Measurements from ENCODE around the gene VAV1.

Gene VAV1

DNA sequence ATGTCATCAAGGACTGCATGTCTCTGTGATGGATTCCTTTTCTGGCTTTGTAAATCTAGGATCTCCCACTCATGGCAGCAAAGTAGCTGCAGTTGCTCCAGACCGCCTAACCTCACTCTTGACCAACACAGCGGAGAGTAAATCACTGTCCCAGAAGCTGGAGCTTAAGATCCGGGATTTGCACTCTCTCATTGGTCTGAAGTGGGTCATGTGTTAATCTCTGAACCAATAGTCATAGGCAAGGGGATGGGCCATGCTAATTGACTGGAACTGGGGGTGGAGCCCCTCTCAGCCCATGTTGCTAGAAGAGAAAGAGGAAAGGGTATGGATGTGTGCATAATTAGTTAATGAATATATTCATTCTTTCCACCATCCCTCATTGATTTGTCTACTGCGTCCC is 34.0 kb downstream of the VAV1 start:
- H3K4me3 ChIP-seq (ENCODE audit: low read length), result no peak overlapping the region
- TF ChIP-seq, protein P1, sequence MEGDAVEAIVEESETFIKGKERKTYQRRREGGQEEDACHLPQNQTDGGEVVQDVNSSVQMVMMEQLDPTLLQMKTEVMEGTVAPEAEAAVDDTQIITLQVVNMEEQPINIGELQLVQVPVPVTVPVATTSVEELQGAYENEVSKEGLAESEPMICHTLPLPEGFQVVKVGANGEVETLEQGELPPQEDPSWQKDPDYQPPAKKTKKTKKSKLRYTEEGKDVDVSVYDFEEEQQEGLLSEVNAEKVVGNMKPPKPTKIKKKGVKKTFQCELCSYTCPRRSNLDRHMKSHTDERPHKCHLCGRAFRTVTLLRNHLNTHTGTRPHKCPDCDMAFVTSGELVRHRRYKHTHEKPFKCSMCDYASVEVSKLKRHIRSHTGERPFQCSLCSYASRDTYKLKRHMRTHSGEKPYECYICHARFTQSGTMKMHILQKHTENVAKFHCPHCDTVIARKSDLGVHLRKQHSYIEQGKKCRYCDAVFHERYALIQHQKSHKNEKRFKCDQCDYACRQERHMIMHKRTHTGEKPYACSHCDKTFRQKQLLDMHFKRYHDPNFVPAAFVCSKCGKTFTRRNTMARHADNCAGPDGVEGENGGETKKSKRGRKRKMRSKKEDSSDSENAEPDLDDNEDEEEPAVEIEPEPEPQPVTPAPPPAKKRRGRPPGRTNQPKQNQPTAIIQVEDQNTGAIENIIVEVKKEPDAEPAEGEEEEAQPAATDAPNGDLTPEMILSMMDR (conservative IDR thresholded peaks at IDR 0.05; ENCODE audit: low read length), result no peak
- DNase-seq (ENCODE audit: low read depth), result no peak

DNA sequence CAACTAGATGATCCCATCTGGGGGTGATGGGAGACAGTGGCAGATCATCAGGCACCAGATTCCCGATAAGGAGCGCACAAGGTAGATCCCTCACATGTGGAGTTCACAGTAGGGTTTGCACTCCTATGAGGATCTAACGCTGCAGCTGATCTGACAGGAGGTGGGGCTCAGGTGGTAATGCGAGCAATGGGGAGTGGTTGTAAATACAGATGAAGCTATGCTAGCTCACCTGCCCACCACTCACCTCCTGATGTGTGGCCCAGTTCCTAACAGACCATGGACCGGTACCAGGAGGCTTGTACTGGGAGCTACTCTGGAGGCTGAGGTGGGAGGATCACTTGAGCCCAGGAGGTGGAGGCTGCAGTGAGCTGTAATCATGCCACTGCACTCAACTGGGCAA is 34.8 kb downstream of the VAV1 start:
- H3K4me3 ChIP-seq (ENCODE audit: low read length), result no peak overlapping the region
- TF ChIP-seq, protein P1 (conservative IDR thresholded peaks at IDR 0.05; ENCODE audit: low read length), result no peak
- no peak for DNase-seq (ENCODE audit: low read depth)

DNA sequence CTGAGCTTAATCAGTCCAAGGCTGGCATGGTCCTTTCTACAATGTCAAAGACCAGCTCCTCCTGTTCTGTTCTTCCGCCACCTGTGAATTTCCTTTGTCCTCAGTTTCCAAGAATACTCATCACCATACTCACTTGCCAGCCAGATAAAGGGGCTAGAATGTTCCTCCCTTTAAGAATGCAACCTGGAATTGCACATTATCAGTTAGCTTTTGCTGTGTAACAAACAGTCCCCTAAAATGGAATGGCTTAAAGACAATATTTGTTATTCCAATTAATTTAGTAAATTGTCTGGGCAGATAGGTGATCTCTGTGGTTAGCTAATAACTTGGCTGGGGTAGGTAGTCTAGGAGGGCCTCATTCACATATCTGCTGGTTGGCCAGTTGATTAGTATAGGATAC is 36.0 kb downstream of the VAV1 start:
- TF ChIP-seq, protein P1 (conservative IDR thresholded peaks at IDR 0.05; ENCODE audit: low read length), result no peak
- DNase-seq (ENCODE audit: low read depth), result no peak
- no peak overlapping the region for H3K4me3 ChIP-seq (ENCODE audit: low read length)

DNA sequence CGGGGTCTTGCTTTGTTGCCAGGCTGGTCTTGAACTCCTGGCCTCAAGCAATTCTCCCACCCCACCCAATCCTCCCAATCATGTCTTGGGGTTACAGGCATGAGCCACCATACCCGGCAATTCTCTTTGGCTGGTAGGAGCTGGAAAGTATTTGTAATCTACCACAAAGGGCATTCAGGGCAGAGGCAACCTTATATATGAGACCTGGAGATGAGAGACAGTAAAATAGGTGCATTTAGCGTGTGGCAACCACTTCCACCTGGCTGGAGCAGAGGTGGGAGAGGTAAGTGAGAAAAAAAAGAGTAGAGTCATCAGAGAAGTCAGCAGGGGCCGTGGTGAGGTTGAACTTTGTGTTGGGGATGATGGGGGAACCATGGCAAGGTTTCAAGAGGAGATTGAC is 36.8 kb downstream of the VAV1 start:
- DNase-seq (ENCODE audit: low read depth), result no peak
- TF ChIP-seq, protein P1 (conservative IDR thresholded peaks at IDR 0.05; ENCODE audit: low read length), result no peak
- no peak overlapping the region for H3K4me3 ChIP-seq (ENCODE audit: low read length)

DNA sequence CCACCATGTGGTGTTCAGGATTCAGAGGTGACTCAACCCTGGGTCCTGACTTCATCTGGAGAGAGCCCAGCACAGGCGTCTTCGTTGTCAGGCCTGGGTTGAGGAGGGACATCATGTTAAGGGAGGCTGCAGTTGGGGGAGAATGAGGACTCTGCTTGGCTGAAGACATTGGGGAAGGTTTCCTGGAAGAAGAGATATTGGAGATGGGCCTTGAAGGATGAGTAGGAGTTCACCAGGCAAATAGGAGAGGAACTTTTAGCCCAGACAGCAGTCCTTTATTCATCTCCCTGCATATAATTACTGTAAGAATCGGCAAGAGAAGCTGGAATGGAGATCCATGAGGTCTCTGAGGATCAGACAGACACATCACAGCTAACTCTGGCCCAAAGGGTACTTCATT is 38.9 kb downstream of the VAV1 start:
- TF ChIP-seq, protein P1 (conservative IDR thresholded peaks at IDR 0.05; ENCODE audit: low read length), result no peak
- DNase-seq (ENCODE audit: low read depth), result no peak
- H3K4me3 ChIP-seq (ENCODE audit: low read length), result no peak overlapping the region

DNA sequence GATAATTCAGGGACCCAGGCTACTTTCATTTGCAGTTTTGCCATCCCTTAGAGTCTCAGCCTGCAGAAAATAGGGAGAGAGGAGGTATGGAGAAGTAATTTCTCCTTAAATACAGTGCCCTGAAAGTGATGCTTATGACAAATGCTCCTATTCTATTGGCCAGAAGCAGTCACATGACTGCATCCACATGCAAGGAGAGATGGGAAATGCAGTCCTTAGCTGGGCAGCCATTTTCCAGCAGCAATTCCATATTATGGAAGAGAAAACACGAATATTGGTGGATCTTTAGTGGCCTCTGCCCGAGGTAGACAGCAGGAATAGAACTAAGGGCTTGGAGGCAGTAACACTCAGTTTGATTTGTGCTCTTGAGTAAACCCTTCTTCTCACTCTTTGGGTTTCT is 39.4 kb downstream of the VAV1 start:
- TF ChIP-seq, protein P1 (conservative IDR thresholded peaks at IDR 0.05; ENCODE audit: low read length), result no peak
- peak; percentile 55 for DNase-seq (ENCODE audit: low read depth)
- no peak overlapping the region for H3K4me3 ChIP-seq (ENCODE audit: low read length)

DNA sequence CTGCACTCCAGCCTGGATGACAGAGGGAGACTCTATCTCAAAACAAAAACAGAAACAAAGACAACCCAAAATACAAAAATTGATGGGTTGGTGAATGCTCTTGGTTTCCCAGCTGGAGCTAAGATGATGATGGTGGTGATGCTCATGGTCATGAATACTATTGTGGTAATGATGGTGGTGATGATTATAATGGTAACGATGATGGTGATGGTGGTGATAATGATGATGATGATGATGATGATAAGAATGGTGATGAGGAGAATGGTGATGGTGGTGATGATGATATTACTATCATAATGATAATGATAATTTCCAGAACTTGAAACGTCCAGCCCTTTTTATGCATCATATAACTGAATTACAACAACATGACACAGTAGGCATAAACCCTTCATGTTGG is 40.1 kb downstream of the VAV1 start:
- H3K4me3 ChIP-seq (ENCODE audit: low read length), result no peak overlapping the region
- TF ChIP-seq, protein P1 (conservative IDR thresholded peaks at IDR 0.05; ENCODE audit: low read length), result no peak
- DNase-seq (ENCODE audit: low read depth), result no peak
